DMS53 treated with DMSO at 0.1 percent for 48 hours (cell line): ENCODE measurements around the gene ZNF337.
"Not testable (repeated sequence)": the region's sequence is repeated elsewhere in the genome, so short reads cannot be mapped to it uniquely, and the experiment has no call there.

ENCODE experiments used
- DNase-seq: peaks from one replicate; lab custom pipeline; 2025; ENCODE audit not compliant: unreplicated experiment; lab: John Stamatoyannopoulos, UW

Gene ZNF337

GRCh38 chr20:25696371-25697131, at the start of gene ZNF337:
TSS of gene ZNF337 (minus strand) at chr20:25696853. CDS start at chr20:25686417, 10,436 bp downstream.
- DNase-seq, result peak; percentile 93

GRCh38 chr20:25745738-25746137, 49.1 kb upstream of the ZNF337 start:
- no peak for DNase-seq

- no peak for DNase-seq
Measured at GRCh38 chr20:25745100-25745499, 48.4 kb upstream of the ZNF337 start.

DNA sequence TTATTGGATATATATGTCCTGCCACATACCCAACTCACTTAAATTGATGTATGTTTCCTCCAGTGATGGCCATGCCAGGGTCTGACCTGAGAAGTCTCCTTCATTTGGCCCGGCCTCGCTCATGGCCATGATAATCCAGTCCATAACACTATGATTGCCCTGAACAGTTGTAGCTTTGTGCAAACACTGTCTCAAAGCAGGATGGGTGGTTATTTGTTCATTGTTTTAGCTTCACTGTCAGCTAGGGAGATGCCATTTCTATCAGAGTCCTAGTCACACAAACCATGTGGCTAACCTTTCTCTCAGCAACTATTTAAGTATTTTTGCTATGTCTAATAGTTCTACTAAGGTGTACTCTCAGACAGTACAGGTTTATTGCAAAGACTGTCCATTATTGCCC, 47.6 kb upstream of the ZNF337 start:
- DNase-seq, result no peak

DNA sequence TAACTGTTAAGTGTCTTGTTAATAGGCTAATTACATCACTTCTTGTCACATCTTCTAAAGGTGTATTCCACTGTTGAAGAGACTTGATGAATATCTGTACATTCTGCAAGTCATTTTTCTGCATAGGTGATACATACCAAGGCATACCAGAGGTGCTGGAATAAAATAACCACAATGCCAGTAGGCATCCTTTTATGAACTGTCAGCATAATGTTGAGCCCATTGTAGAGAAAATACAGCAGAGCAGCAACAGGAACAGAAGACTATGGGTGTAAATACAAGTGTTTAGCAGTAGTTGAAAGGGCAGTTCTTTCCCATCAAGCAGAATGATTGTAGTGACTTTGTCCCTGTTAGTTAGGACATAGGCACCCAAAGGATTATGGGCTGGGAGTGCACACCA, 44.4 kb upstream of the ZNF337 start:
- DNase-seq, result no peak

GRCh38 chr20:25739615-25740320, 43.1 kb upstream of the ZNF337 start:
- DNase-seq, result no peak

DNA sequence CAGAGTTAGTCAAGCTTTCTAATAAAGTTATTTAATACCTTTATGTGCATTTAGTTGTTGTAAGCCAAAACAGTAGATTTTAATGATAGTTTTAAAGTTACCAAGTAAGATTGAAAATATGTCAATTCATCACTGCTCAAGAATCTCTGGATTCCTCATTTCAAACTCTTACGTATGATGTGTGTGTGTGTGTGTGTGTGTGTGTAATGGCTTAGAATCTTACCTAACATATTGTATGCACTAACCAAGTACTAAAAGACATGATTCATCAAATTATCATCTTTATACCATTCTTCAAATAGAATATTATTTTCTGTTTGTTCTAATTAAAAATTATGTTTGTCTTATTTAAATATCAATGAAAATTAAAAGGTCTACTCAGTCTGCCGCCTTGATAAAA, 41.5 kb upstream of the ZNF337 start:
- no peak for DNase-seq

DNA sequence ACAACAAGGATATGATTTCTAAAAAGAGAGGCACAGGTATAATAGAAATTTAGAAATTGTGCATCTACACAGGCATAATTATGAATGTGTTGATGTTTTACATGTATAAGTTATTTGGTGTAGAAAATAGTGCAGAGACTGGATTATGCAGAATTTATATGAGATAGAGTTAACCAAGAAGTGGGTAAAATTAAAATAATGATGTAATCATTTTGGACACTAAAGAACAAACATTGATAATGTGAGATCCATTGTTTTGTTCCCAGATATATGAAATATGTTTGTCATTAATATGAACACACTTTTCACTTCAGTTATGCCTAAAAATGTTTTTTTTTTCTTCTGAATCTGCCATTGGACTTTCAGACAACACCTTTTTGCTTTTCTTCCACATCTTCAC, 37.2 kb upstream of the ZNF337 start:
- no peak for DNase-seq

GRCh38 chr20:25730862-25731261, 34.2 kb upstream of the ZNF337 start:
- no peak for DNase-seq

DNA sequence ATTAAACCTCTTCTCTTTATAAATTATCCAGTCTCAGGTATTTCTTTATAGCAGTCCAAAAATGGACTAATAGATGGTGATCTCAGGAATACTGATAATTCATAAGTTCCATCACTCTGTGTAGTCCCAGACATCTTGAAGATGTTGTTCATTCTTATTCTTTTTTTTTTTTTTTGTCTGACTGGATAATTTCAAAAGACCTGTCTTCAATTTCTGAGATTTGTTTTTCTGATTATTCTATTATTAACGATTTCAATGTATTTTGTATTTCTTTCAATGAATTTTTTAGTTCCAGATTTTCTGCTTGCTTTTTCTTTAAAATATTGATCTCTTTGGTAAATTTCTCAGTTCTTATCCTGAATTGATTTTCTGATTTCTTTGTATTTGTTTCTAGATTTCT, 29.7 kb upstream of the ZNF337 start:
- DNase-seq, result no peak

GRCh38 chr20:25725639-25726038, 29.0 kb upstream of the ZNF337 start:
- no peak for DNase-seq

GRCh38 chr20:25723975-25724374, 27.3 kb upstream of the ZNF337 start:
- no peak for DNase-seq

DNA sequence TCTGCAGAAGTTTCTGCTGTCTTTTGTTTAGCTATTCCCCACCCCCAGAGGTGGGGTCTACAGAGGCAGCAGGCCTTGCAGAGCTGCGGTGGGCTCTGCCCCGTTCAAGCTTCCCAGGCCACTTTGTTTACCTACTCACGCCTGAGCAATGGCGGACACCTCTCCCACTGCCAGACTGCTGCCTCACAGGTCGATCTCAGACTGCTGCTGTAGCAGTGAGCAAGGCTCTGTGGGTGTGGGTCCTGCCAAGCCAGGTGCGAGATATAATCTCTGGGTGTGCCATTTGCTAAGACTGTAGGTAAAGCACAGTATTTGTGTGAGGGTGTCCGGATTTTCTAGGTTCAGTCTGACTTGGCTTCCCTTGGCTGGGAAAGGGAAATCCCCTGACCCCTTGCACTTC, 23.6 kb upstream of the ZNF337 start:
- no peak for DNase-seq

DNA sequence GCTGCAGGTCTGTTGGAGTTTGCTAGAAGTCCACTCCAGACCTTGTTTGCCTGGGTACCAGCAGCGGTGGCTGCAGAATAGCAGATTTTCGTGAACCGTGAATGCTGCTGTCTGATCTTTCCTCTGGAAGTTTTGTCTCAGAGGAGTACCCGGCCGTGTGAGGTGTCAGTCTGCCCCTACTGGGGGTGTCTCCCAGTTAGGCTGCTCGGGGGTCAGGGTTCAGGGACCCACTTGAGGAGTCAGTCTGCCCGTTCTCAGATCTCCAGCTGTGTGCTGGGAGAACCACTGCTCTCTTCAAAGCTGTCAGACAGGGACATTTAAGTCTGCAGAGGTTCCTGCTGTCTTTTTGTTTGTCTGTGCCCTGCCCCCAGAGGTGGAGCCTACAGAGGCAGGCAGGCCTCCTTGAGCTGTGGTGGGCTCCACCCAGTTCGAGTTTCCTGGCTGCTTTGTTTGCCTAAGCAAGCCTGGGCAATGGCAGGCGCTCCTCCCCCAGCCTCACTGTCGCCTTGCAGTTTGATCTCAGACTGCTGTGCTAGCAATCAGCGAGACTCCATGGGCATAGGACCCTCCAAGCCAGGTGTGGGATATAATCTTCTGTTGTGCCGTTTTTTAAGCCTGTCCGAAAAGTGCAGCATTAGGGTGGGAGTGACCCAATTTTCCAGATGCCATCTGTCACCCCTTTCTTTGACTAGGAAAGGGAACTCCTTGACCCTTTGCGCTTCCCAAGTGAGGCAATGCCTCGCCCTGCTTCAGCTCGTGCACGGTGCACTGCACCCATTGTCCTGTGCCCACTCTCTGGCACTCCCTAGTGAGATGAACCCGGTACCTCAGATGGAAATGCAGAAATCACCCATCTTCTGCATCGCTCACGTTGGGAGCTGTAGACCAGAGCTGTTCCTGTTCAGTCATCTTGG, 22.5 kb upstream of the ZNF337 start:
- DNase-seq, result not testable (repeated sequence)

DNA sequence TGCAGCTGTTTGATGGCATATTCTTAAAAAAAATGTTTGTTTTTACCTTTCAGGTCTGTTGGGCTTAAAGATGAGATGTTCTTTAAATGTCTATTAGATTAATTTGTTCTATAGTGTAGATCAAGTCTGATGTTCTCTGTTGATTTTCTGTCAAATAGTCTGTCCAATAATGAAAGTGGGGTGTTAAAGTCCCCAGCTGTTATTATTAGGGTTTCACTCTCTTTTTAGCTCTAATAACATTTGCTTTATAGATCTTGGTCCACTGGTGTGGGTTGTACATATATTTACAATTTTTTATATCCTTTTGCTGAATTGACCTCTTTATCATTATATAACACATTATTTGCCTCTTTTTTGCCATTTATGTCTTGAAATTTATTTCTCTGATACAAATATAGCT, 11.0 kb upstream of the ZNF337 start:
- no peak for DNase-seq

- no peak for DNase-seq
Measured at GRCh38 chr20:25706793-25707192, 10.1 kb upstream of the ZNF337 start.

GRCh38 chr20:25705830-25706351, 9.2 kb upstream of the ZNF337 start:
- DNase-seq, result no peak

GRCh38 chr20:25704303-25704702, 7.7 kb upstream of the ZNF337 start:
- DNase-seq, result not testable (repeated sequence)

GRCh38 chr20:25700835-25701234, 4.2 kb upstream of the ZNF337 start:
- not testable (repeated sequence) for DNase-seq

- DNase-seq, result no peak
Measured at GRCh38 chr20:25699914-25700313, 3.3 kb upstream of the ZNF337 start.

- DNase-seq, result no peak
Measured at GRCh38 chr20:25697132-25697446, 436 bp upstream of the ZNF337 start.
